ENCODE data around the gene PNPLA3.

GRCh38 chr22:43889860-43890253 lies 33.7 kb upstream of the PNPLA3 start:
- TF ChIP-seq POLR2A (IDR thresholded peaks at IDR 0.05) (no peak), CTCF (IDR thresholded peaks at IDR 0.05) (no peak)
